K562 (cell line): Measurements from ENCODE around the gene HIPK1. TPM values are rescaled to one million over a fixed set of nuclear protein-coding genes. Genes with fewer than 3 reads are reported as not detected.
A peak's percentile ranks its signal among the peaks of the same experiment; 100 is the strongest.

ENCODE experiments used
- CLOCK ChIP-seq: fragments of 250-450 bp; sonication (Bioruptor Pico); IDR thresholded peaks from 2 replicates; pipeline ENCODE4 v1.4.0; 2020; ENCODE audit warnings: mild to moderate bottlenecking, moderate library complexity, borderline replicate concordance
- CXXC5 ChIP-seq: fragments of 250-450 bp; sonication (Bioruptor Pico); IDR thresholded peaks from 2 replicates; pipeline ENCODE4 v1.8.0; 2022; ENCODE audit warnings: inconsistent platforms, mild to moderate bottlenecking, moderate library complexity
- DPF2 ChIP-seq: fragments of 450-650 bp; IDR thresholded peaks from 2 replicates; pipeline ENCODE4 v1.6.1; 2016
- E2F8 ChIP-seq: fragments of 450-650 bp; IDR thresholded peaks from 2 replicates; pipeline ENCODE4 v1.7.1; 2018; ENCODE audit warnings: mild to moderate bottlenecking, low read depth; ENCODE audit not compliant: partially characterized antibody
- EGR1 ChIP-seq: fragments of 450-650 bp; conservative IDR thresholded peaks from 2 replicates; pipeline ENCODE4 v1.6.1; 2017; ENCODE audit warnings: mild to moderate bottlenecking
- ETS1 ChIP-seq: conservative IDR thresholded peaks from 2 replicates; pipeline ENCODE4 v1.6.1; 2011; ENCODE audit warnings: low read depth, mild to moderate bottlenecking, low read length; ENCODE audit not compliant: control insufficient read depth
- GABPB1 ChIP-seq: sonication (generic); formaldehyde crosslinking; IDR thresholded peaks from 2 replicates; pipeline ENCODE4 v1.8.0; 2022; ENCODE audit warnings: mild to moderate bottlenecking, missing genetic modification reagents
- KAT7 ChIP-seq: sonication (generic); formaldehyde crosslinking; IDR thresholded peaks from 2 replicates; pipeline ENCODE4 v1.8.0; 2022; ENCODE audit warnings: missing genetic modification reagents, mild to moderate bottlenecking, borderline replicate concordance
- NBN ChIP-seq: fragments of 450-650 bp; IDR thresholded peaks from 2 replicates; pipeline ENCODE4 v1.6.1; 2016; ENCODE audit warnings: low read depth, mild to moderate bottlenecking
- NR1H2 ChIP-seq: sonication (generic); formaldehyde crosslinking; IDR thresholded peaks from 2 replicates; pipeline ENCODE4 v1.4.0; 2020; ENCODE audit warnings: mild to moderate bottlenecking, missing genetic modification reagents
- NUFIP1 ChIP-seq: fragments of 450-650 bp; IDR thresholded peaks from 2 replicates; pipeline ENCODE4 v1.6.1; 2018; ENCODE audit not compliant: partially characterized antibody
- RBM14 ChIP-seq: fragments of 200-400 bp; formaldehyde crosslinking; IDR thresholded peaks from 2 replicates; pipeline ENCODE4 v1.6.1; 2018; ENCODE audit warnings: low read depth, mild to moderate bottlenecking, low read length, moderate library complexity, borderline replicate concordance; ENCODE audit not compliant: insufficient read depth
- SMARCC2 ChIP-seq: fragments of 450-650 bp; IDR thresholded peaks from 2 replicates; pipeline ENCODE4 v1.6.1; 2017; ENCODE audit warnings: antibody characterized with exemption, moderate library complexity, mild to moderate bottlenecking, low read depth
- SNRNP70 ChIP-seq: fragments of 200-400 bp; formaldehyde crosslinking; optimal IDR thresholded peaks from 2 replicates; pipeline ENCODE3; 2017; ENCODE audit warnings: low read depth, low read length
- SUPT5H ChIP-seq: fragments of 450-650 bp; IDR thresholded peaks from 2 replicates; pipeline ENCODE4 v1.6.1; 2016
- TCF7 ChIP-seq: sonication (generic); IDR thresholded peaks from 2 replicates; pipeline ENCODE4 v1.6.1; 2016; ENCODE audit warnings: antibody characterized with exemption, borderline replicate concordance
- THAP12 ChIP-seq: fragments of 250-450 bp; sonication (Bioruptor Pico); IDR thresholded peaks from 2 replicates; pipeline ENCODE4 v1.9.0; 2021; ENCODE audit warnings: mild to moderate bottlenecking, inconsistent platforms
- polyA plus RNA-seq, 8 experiments: library from polyadenylated mRNA; depleted of rRNA in 4 of 8; stranded (reverse) in 5 of 8; unstranded in 3 of 8; fragments of >200 nt; fragmentation: Nextera tagmentation in 2 of 8; fragmentation: Illumina TruSeq in 1 of 8; extraction: Ambion mirVana in 2 of 8; extraction: Trizol in 1 of 8; gene quantifications; 2 replicates each; pipeline versions ENCODE4 v1.2.1 to v1.2.3, GENCODE V29; 2011 to 2014; ENCODE audit warnings: inconsistent platforms in 1 of 8, missing spikeins in 1 of 8
- total RNA-seq, 7 experiments: library from RNA; depleted of rRNA in 6 of 7; stranded (reverse); fragments of >200 nt in 6 of 7; fragmentation: Illumina TruSeq in 2 of 7; extraction: Trizol in 2 of 7; gene quantifications; 2 replicates each; pipeline versions ENCODE4 v1.2.1 to v1.2.3, GENCODE V29; 2011 to 2021; ENCODE audit warnings: low replicate concordance in 1 of 7

HIPK1 gene
- total and polyA plus RNA-seq, 9 of the 15 experiments (the other 6 are each of a cell fraction or from before 2014, with no cell fraction given) = 10.0 to 57.9 (median 29.6) TPM

GRCh38 chr1:113904674-113905434 lies 24.3 kb upstream of the HIPK1 start, which contains the start of the genes AP4B1 and DCLRE1B (continued):
- TF ChIP-seq KAT7 (peak; percentile 77; the same call in 1 of the 2 replicates), THAP12 (CRISPR knock-in tag) (no peak; the same call in none of the 2 replicates), RBM14 (no peak), NUFIP1 (peak; percentile 39), GABPB1 (CRISPR knock-in tag) (peak; percentile 97), NBN (peak; percentile 79), SMARCC2 (no peak), DPF2 (peak; percentile 41; the same call in 1 of the 2 replicates), E2F8 (peak; percentile 93), CLOCK (CRISPR knock-in tag) (no peak), SUPT5H (peak; percentile 77), TCF7 (peak; percentile 75; the same call in 1 of the 2 replicates), EGR1 (peak; percentile 31; the same call in 1 of the 2 replicates), SNRNP70 (no peak), ETS1 (peak; percentile 78; the same call in 1 of the 2 replicates), NR1H2 (peak; percentile 48; the same call in 1 of the 2 replicates), CXXC5 (CRISPR knock-in tag) (peak; percentile 98)
